GM18511 (cell line): ENCODE results near the gene GDPD5.

Experiments used
- ATAC-seq: cut with Tn5 transposase; IDR thresholded peaks from one replicate; pipeline ENCODE4 v1.9.1; 2021; ENCODE audit warnings: mild to moderate bottlenecking, moderate library complexity; ENCODE audit not compliant: unreplicated experiment

Gene GDPD5

DNA sequence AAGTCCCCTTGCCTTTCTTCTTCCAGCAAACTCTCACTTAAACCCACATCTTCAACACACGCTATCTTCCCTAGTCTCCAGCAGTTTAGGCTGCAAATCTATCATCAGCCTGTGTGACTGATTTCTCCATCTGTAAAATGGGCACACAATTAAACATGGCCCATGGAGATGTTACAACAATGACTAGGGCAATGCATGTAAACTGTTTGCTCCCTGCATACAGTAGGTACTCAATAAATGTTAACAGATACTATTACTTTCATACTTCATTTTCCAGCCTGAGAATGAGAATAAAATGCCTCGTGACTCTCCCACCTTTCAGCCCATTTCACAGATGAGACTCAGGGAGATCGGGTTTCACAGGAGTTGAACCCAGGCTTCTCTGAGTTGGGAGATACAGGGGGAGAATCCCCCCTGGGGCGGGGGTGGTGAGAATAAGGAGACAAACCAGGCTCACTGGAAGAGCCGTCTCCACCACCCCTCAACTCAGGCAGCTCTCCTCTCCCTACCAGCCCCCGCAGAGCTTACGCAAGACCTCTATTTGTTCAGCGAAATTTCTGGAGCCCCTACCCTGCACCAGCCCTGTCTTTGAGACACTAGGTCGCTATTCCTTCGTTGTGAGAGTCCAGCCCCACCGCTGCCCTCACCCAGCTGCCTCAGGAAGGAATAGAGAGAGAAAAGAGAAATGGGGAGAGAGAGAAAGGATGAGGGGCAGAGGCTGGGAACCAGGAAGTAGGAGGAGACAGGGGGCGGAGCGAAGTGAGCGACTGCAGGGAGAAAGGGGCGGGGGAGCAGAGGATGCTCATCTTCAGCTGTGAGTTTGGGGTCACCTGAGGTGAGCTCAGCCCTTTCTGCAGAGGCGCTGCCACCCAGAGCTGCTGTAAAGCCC is 50.6 kb downstream of the GDPD5 start:
- no peak for ATAC-seq

- ATAC-seq = no peak
Observed at GRCh38 chr11:75474240-75474639, 51.5 kb downstream of the GDPD5 start.

- no peak for ATAC-seq
Observed at GRCh38 chr11:75473684-75474083, 52.1 kb downstream of the GDPD5 start.

DNA sequence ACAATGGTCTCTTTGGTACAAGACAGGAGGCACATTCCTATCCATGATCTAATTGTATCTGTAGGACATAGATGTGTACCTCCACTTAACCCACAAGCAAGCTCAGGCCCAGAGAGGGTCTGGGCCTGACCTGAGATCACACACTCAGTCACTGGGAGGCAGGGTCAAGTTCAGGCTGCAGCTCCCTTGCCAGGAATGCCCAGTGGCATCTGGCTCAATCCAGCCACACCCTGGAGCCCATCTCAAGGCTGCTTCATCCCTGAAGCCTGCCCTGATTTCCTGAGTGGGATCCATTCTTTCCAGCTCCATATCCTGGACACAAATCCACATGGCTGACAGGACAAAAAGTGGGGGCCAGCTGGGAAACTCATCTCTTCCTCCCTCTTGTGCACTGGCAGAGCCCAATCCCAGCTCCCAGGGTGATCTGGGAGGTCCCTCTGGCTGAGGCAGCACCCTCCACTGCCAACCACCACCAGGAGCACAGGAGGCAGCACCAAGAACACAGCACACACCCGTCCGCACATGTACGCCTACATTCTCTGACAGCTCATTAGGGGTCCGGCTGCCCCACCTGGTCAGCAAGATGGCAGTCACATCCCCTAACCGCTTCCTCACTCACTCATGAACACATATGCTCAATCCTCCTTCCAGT is 53.5 kb downstream of the GDPD5 start:
- ATAC-seq = no peak

DNA sequence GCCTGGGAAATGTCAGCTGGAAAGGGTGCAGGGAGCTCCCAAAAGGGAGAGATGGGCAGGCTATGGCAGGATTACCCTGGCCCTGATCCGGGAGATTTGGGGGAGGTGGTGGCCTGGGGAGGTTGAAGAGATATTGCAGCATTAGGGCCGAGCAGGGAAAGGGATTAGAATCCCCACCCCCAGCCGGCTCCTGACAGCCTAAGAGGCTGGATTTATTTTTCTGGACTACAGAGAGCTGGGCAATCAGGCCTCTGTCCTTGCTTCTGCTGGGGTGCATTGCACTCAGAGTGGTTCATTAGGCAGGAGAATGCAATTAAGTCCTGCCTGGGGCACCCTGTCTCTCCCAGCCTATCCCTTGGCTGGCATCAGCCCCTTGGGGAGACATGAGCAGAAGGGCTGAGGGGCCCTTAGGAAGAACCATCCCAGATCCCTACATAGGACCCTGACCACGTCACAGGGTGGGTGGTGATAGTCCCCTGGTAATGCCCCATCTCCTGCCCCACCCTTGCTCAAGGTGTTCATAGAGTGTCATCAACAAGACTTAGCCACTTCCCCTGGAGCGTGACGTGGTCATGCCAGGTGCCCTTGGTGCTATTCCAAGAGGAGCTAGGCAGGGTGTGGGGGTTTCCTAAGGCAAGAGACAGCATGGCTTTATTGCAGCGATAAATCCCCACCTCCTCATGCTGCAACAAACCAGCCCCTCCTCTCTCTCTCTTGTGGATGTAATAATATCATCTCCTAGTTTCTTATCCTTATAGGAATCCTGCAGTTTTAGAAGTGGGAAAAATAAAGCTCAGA is 54.4 kb downstream of the GDPD5 start:
- no peak for ATAC-seq

- ATAC-seq = no peak
Observed at GRCh38 chr11:75470476-75471080, 55.2 kb downstream of the GDPD5 start.

- ATAC-seq = no peak
Observed at GRCh38 chr11:75469785-75470405, 55.8 kb downstream of the GDPD5 start.

DNA sequence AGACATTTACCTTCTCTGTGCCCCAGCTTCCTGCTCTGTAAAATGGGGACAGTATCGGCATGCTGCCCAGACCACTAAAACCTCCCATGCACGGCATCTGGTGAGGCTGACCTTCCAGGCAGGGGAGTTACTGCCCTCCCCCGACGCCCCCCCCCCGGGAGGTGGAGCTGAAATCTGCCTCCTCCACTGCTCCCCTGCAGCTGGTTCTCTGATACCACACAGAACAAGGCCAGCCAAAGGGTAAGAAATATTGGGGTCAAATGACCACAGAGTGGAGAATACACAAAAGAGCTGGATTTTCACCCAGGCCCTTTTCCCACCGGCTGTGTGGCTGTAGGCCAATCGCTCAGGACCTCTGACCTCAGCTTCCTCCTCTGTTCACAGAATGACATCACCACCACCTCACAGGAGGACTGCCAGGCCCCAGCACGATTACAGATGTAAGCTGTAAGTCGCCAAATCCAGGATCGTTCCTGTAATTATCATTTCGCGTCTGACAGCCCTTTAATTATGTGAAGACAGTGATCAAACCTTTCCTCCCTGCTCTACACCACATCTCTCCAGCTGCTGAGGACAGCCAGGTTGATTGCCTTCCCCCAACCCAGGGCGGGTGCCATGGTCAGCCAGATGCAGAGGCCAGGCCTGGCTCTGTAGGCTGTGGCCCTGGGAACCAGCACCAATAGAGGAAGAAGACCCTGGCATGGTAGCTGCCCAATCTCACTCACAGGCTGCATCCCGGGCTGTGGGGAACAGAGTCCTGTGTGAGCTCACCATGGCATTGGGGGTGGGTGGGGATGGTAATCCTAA is 57.0 kb downstream of the GDPD5 start:
- no peak for ATAC-seq

DNA sequence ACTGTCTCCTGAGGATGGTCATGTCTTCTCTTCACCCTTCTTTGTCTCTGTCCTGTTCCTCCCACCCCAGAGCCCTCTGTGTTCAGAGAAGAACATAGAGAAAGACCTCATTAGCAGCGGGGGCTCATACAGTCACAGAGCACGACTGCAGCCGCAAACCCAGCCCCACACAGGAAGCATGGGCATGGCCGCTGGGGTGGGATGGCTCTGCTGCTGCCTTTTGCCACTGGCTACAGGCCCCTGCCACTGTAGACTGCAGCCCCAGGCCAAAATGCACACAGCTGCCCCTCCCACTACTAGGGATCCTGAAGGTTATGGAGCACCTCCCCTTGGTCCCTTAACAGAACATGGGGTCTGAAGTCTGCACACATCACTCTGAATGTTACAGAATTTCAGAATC is 57.9 kb downstream of the GDPD5 start:
- no peak for ATAC-seq

- no peak for ATAC-seq
Observed at GRCh38 chr11:75467311-75467710, 58.4 kb downstream of the GDPD5 start.

DNA sequence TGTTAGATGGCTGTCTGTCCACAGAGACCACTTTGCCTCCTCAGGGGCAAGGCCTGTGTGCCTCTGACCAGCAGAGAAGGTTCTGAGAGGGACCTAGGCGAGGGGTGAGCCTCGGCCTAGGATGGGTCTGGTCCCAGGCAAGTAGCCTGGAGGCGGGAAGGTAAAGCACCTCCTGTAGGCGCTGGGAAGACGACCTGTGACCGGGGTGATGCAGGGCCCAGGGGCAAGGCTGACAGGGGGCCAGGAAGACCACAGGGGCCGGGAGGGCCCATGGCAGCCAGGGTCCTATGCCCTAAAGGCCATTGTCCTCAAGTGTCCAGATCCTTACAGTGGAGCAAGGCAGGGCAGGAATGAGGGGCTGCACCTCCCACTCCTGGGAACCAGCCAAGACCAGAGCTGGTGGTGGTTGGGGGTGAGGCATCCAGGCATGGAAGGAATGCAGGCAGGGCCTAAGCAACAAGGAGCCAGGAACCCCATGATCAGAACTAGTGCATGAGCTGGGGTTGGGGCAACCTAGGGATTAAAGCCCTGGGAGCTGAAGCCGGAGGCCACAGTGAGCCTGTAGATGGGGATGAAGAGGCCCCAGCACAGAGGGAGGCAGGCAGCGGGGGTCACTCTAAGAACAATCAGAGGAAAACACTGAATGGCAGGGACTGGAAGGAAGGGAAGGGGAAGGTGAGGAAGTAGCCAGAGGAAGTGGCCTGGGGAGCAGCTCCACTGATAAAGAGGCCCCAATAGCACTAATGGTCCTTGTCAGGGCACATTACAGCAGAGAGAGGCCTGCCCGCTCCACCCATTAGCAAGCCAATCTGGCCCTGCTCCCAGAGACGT is 59.8 kb downstream of the GDPD5 start:
- ATAC-seq = no peak

- no peak for ATAC-seq
Observed at GRCh38 chr11:75463106-75463774, 62.5 kb downstream of the GDPD5 start.

DNA sequence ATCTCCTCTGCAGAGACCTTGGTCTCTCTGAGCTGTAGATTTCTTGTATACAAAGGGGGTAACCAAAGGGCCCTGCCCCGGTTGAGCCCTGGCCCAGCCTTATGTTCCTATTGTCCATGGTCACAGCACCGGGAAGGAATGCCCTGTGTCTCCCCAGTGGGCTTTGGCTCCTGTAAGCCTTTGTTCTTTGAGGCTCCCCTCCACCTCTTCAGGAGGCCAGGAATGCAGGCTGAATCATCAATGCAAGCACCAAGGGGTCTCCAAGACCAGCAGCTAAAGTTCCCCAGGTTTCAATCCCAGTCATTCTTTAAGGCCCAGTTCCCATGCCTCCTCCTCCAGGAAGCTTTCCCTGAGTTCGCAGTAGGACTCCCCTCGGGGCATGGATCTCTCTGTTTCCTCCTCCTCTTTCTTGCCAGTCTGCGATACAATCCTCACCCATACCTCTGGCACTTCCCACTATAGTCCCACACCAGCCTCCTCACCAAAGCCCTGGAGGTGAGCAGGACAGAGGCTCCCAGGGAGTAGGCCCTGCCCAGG is 63.6 kb downstream of the GDPD5 start:
- no peak for ATAC-seq

DNA sequence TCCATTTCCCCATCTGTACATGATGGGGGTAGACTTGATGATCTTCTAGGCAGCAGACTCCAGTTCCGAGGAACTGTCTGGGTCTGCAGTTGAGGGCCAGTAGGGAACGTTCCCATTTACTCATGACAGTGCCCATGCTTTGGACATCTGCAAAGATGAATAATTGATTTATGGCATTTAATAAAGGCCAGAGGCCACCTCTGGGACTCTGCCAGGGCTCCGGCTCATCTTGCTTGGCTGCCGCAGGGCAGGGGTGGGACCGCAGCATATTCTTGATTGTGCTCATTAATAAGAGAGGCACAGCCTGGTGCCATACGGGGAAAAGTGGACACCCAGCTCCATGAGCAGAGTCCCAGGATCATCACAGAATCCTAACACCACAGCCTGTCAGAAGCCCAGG is 64.6 kb downstream of the GDPD5 start:
- no peak for ATAC-seq

GRCh38 chr11:75456596-75457183 is 69.1 kb downstream of the GDPD5 start:
- ATAC-seq = no peak

DNA sequence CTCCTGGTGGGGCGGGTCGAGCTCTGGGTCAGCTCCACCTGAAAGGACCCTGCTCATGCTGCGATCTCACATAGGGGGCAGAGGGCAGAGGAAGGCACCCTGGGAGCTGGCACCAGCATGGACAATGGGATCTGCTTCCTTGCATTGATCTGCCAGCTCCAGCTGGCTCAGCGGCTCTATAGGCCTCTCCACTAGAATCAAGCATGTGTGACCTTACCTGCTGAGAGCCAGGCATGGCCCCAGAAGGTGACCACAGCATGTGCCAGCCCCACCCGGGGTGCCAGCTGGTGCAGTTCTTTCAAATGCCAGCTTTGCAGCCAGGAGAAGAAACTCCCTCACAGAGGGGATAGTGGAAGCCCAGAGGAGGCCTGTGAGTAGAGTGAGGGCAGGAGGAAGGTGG is 70.8 kb downstream of the GDPD5 start:
- no peak for ATAC-seq

DNA sequence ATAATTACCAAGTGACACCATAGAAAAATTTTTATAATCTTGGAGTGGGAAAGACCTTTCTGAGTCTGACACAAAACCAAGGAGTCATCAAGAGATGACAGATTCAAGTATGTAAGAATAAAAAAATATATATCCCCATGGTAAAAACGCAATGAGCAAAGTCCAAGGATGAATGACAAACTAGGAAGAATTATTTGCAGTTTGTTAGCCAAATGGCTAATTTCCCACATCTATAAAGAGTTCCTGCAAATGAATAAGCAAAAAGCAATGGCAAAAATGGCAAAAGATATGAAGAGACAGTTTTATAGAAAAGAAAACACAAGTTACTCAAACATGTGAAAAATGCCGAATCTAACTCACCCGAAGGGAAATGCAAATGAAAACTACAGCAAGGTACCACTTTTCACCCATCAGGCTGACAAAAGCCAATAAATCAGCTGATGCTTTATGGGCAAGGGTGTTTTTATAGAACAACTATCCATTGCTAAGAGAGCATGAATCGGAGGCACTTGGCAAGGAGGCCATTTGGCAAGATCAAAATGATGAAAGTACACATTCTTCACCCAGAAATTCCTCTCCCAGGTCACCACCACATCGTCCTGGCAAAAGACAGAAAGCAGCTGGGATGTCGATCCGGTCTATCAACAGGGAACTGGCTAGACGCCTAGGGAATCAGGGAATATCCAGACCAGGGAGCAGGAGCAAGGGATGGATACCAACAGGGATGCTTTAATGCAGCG is 71.7 kb downstream of the GDPD5 start:
- ATAC-seq = no peak
